ENCODE measurements around the gene TBC1D3E.
"Not testable (repeated sequence)": the region's sequence is repeated elsewhere in the genome, so short reads cannot be mapped to it uniquely, and the experiment has no call there.

The TBC1D3E gene

GRCh38 chr17:38127651-38128050 is at the start of gene TBC1D3E:
Gene TBC1D3E, plus strand, starts transcription at chr17:38127951. Its CDS starts 1,545 bp downstream, at chr17:38129496.
- DNase-seq (ENCODE audit: low read depth in 2 of 3, low spot score in 2 of 3), result not testable (repeated sequence)

- DNase-seq (ENCODE audit: low read depth in 2 of 3, low spot score in 2 of 3), result not testable (repeated sequence)
Measured at GRCh38 chr17:38087344-38087743, 40.4 kb upstream of the TBC1D3E start.

- not testable (repeated sequence) for DNase-seq (ENCODE audit: low read depth in 2 of 3, low spot score in 2 of 3)
Measured at GRCh38 chr17:38088120-38088519, 39.6 kb upstream of the TBC1D3E start.

GRCh38 chr17:38094059-38094694 is 33.6 kb upstream of the TBC1D3E start:
- not testable (repeated sequence) for DNase-seq (ENCODE audit: low read depth in 2 of 3, low spot score in 2 of 3)

- DNase-seq (ENCODE audit: low read depth in 2 of 3, low spot score in 2 of 3), result not testable (repeated sequence)
Measured at GRCh38 chr17:38099262-38099661, 28.5 kb upstream of the TBC1D3E start.

- DNase-seq (ENCODE audit: low read depth in 2 of 3, low spot score in 2 of 3), result not testable (repeated sequence)
Measured at GRCh38 chr17:38119829-38120228, 7.9 kb upstream of the TBC1D3E start.

GRCh38 chr17:38134860-38135259 is 7.1 kb downstream of the TBC1D3E start:
- DNase-seq (ENCODE audit: low read depth in 2 of 3, low spot score in 2 of 3), result not testable (repeated sequence)

Measured in activated CD8-positive, alpha-beta memory T cell treated with anti-CD3 and anti-CD28 coated beads for 48 hours (primary cell).